Activated naive CD4-positive, alpha-beta T cell (primary cell): ENCODE results near the gene GALNT12.

Experiments used
- DNase-seq, 4 experiments: peaks; one replicate each; lab custom pipeline; 2025; lab: John Stamatoyannopoulos, UW

Gene GALNT12

DNA sequence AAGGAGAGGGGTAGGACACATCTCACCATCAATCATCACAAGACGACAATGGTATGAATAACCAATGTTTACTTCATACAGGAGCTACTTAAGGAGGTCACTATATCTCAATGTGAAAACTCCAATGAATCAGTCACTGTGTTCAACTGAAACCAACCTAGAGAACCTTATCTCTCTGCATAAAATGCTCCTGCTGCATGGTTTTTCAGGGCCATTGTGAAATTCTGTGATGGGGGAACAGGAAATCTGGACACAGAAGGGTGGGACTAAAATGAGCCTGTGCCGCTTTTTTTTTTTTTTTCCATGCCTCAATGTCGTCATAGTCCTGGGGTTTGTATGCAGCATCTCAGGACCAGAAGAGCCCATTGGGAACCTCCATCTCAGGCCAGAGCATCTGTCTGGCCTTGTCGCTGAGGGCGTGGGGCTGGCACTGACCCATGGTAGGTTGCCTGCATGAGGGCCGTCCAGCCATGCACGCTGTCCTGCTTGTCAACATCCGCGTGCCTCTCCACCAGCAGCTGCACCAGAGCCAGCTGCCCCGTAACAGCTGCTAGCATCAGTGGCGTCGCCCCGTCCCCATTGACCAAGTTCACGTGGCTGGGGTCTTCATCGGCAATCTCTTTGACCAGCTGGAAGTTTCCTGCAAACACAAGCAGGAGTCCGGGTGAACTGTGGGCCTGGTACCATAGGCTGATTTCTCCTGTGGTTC is 23.8 kb upstream of the GALNT12 start:
- DNase-seq = no peak

DNA sequence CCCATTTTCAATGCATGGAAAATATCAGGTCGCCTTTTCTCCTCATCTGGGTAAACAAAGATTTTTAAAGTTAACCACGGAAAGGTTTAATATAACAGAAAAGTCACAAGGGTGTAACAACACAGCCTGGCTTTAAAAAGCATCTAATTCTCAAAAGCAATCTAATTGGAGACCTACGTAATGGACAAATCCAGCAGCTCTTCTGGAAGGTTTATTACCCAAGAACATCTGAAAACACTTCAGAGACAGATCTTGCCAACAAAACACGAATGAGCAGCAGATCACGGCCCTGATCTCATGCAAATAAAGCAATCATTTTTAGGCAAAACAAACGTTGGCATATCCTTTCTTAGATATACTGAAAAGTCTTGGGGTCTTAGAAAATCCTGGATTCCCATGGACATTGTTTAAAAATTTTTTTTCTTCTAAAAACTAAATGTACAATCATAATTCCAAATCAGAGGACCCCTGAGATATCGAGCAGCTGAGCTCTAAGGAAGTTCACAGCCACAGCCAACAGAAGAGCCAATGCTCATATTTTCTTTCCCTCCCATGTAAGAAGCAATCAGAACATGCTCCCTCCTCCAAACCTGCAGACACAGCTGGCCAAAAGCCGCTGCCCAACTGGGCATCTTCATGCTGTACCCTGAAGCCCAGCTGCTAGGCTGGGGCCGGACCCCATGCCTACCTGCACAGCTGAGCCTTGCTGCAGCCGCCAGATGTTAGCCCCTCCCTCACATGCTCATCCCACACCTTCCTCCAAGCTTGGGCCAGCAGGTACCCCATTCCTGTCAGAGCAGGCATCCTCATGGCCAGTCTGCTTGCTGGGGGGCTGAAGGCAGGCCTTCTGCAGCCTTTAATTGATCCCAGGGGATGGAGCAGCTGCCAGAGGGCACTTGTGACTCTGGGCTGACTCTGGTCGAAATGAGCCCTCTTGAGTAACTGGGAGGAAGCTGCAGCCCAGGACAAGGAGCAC is 22.4 kb upstream of the GALNT12 start:
- no peak for DNase-seq

DNA sequence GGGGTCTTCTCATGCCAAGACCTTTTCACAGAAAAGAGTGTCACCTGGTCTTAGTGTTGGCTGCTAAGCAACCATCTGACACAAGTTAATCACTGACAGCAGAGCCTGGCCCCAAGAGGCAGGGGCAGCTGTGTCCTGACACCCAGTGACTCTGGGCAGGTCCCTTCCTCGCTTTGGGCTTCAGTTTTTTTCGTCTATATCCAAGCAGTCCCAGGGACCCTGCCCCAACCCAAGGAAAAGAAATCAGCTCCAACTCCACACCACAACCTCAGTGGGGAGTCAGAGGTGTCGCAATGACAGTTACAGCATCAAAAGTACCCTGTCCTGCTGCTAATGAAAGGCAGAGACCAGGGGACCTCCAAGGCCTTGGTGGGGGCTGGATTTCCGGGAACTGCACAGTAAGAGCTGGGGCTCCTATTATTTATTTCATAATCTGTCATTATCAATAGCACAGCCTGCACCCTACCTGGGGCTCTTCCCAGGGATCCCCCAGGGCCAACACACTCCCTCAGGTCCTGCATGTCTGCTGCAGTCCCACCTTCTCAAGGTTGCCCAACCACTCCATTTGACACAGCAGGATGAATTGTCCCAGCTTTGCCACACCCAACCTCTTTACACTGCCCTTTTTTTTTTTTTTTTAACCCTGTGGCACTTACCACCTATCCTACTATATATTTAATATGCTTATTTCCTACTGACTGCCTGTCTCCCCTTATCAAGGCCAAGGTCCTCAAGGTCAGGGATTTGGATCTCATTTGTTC is 20.5 kb upstream of the GALNT12 start:
- no peak for DNase-seq

DNA sequence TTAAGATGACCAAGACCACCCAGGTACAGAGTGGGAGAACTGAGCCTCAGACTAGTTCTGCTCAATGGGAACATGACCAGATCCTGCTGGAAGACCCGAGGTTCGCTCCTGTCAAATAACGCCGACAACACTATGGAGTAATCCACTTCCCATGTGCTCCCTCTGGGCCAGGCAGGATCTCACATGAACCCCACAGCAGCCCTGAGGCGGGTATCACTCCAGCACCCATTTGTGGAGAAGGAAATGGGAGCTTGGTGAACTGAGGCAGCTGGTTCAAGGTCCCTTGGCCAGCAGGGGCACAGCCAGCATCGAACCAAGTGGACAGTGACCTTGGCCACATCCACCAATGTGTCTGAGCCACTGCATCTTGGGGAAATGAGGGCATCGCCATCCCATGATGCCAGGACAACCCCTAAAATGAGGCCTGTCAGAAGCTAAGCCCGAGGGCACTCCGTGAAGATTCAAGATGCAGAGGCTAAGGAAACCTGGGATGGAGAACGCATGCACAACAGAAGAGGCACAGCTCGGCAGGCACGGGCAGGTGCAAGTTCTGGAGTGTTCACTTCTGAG is 19.6 kb upstream of the GALNT12 start:
- no peak for DNase-seq

DNA sequence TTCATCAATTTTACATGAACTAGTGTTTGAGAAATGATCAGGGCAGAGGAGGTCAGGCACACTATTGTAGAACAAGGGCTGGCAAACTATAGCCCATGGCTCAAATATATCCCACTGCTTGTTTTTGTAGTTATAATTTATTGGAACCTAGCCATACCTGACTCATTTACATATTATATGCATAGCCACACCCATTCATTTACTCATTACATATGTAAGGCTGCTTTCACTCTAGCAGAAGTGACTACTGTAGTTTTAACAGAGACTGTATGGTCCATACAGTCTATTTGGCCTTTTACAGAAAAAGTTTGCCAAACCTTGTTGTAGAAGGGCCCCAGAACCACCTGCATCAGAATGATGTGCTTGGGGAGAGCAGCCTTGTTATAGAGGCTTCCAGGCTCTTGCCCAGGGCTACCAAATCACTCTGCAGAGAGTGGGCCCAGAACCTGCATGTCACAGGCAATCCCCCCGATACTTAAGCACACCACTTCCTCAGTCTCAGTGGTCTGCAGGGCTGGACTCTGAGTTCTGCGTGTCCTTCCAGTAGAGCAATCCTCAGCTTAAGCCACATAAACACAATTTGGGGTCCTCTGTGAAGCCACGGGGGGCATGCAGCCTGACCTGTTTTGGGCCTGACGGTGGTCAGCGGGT is 17.9 kb upstream of the GALNT12 start:
- DNase-seq = no peak

DNA sequence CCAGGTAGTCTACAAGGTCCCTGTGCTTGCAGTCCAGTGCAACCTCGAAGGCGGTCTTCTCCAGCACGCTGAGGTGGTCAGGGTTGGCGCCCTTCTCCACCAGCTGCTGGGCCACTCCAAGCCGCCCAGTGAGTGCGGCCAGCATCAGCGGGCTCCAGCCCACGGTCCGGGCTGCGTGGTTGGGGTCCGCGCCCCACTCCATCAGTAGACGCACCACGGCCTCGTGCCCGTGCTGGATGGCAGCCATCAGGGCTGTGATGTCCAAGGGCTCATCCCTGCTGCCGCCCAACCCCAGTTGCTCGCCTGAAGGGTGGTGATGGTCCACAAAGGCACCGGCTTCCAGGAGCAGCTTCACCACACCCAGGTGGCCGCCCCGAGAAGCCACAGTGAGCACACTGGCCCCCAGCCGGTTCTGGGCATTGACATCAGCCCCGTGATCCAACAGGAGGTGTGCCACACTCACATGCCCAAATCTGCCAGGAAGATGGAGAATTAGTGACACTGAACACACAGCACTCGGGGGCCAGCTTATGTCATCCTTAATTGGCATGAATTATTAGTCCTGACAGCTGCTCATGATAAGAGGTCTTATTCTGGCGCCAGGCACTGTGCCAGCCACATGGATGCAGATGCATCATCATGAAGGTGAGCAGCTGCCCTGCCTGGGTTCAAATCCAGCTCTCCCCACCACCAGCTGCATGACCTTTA is 17.2 kb upstream of the GALNT12 start:
- no peak for DNase-seq

DNA sequence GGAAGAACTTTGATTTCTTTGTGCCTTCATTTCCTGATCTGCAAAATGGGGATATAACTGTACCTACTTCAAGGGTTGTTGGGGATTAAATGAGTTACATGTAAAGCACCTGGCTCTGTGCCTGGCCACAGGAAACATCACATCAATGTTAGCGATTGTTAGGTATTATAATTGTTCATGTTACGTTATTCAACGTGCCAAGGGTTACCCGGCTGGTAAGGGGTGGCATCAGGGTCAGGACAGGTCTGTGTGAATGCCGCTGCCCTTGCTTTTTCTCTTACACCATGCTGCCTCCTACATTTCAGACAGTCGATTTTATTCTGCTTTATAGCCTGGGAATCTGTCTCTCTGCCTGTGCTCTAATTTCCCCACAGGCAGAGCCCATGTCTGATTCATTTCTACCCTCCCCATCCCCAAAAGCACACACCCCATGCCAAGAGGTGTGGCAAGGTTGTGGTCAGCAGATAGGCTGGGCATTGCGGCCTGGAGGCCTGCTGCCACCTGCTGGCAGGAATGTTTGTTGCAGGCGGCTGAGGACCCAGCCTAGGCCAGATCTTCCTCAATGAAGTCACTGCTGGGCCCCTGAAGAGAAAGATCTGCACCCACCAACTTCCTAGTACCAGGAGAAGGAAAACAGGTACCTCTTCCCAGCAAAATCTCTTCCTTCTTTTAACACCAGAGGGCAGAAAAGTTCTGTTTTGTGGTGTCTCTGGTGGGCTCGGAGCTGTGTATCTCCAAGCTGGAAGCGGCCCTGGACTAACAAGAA is 16.4 kb upstream of the GALNT12 start:
- peak in 3 of 4 experiments; percentile 11 to 32 (median 13) for DNase-seq

DNA sequence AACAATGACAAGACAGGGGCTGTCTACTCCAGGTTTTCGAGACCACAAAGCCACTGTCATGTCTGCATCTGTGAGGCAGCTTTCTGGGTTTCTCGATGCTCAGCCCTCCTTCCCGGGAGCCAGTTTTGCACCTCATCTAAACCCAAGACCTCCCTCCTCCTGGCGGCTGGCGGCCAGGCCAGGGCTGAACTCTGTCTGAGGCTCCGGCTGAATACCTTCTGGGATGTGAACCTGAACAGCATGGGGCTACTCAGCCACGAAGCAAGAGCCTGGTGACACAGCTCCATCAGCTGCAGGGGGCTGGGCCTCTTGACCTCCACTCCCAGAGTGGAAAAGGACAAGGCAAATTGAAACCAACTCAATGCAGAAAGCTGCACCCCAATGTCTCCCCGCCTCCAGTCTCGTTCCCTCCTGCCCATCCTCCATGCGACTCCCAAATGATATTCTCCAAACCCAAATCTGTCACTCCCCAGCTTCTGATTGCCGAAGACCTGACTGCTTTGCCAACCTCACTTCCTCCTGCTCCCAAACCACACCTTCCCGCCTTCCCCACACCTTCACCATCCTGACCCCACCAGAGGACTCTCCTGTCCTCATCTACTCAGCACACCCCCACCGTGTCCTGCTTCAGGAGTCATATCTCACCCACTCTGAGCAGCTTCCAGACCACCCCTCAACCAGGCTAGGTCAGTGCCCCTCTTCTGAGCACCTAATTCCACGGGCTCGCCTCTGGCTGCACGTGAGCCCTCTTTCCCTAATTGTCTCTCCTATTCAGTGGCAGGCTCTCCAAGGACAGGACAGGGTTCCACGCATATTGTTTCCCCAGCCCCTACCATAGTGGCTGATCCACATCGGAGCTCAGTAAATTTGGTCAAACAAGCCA is 15.6 kb upstream of the GALNT12 start:
- no peak for DNase-seq

DNA sequence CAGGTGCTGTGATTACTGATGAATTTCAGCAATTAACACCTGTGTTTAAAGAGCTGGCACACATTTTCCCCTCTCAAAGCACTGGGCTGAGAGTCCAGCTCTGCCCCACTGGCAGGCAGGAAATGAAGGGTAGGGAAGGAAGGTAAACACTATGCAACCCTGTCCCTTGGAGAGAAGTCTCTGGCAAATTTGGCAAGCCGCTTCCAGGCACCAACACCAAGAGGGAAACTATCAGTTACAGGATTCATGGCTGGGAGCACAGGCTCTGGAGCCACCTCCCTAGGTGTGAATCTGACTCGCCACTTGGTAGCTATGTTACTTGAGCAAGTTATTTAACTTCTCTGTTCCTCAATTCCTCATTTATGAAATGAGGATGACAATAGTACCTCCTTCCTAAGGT is 14.4 kb upstream of the GALNT12 start:
- no peak for DNase-seq

DNA sequence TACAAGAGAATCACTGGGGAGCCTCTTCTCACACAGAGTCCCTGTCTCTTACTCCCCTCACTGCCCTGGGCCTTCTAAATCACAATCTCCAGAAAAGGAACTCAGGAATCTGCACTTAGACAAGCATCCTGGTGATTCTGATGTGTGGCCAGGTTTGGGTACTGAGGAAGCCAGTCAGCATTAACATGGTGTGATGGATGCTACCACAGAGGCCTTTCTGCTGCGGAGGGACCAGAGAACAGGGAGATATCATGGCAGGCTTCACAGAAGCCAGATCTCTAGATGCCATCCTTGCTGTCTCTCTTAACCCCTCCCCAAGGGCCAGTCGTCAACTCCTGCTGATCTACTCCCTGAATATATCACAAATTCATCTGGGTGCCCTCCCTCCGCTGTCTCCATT is 12.7 kb upstream of the GALNT12 start:
- DNase-seq = no peak

DNA sequence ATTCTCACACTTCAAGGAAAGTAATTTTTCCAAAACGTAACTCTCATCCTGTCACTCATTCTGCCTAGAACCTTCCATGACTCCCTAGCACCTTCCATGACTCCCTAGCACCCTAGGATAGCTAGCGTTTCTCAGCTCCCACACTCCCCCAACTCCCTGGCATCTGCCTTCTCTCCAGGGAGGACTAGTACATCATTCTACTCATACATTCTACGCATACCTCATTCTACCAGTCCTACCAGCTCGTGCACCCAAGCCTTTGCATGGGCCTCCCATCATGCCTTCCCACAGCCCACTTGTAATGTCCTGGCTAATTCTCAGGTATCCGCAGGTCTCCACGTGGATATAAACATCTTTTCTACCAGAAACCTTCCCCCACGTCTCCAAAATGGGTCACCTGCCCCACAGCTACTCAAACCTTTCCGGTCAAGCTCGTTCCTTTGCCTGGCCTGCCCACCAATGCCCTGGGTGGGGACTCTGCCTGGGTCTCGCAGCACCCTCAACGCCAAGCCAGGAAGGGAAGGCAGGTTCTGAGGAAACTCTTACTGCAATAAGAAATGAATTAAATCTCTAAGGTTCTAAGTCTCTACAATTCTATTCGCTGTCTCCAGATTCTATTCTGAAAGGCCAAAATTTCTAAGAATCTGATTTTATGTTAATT is 12.0 kb upstream of the GALNT12 start:
- DNase-seq = no peak

DNA sequence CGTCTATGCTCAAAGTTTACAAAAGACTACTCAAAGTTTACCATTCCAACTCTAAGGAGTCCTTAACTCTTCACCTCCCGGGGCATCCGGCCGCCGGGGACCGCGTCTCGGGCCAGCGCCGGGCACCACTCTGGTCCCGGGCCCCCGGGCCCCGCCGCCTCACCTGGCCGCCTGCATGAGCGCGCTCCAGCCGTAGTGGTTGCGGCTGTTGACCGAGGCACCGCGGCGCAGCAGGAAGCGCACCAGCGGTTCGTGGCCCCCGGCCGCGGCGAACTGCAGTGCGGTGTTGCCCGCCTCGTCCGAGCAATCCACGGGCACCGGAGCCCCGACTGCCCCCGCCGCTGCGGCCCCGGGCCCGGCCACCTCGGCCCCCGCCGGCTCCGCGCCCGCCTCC is 11.5 kb upstream of the GALNT12 start:
- DNase-seq = no peak

DNA sequence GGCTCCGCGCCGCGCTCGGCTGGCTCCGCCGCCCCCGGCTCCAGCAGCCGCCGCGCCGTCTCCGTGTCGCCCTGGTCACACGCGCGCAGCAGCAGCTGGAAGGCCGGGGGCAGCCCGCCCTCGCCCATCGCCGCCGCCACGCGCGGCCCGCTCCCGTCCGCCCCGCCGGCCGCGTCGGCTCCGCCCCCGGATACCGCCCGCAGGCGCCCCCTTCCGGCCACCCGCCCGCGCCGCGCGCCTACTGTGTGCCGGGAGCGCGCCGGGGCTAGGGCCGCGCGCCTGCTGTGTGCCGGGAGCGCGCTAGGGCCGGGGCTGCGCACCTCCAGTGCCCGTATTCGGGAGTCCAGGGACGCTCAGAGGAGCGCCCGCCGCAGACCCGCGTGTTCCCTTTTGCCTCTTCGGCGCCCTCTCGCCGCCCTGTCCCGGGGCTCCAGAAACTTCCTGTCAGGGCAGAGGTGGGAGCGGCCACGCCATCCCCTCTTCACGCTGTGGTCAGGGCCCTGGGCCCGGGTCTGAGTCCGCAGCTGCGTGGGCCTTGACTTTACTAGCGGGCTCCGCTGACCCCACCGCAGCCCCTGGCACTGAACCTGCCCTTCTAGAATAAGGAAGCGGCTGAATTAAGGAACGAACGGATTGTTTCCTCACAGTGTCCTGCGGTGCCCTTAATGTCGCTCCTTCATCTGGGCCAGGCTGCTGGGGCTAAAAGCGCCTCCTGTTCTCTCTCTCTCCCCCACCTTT is 10.9 kb upstream of the GALNT12 start, which contains the start of gene ANKS6:
Gene ANKS6 (minus strand): TSS at position 192 of the 738 bp plus-strand sequence. CDS start 64 bp downstream, at position 128.
- peak; percentile 61 to 87 (median 73) for DNase-seq

DNA sequence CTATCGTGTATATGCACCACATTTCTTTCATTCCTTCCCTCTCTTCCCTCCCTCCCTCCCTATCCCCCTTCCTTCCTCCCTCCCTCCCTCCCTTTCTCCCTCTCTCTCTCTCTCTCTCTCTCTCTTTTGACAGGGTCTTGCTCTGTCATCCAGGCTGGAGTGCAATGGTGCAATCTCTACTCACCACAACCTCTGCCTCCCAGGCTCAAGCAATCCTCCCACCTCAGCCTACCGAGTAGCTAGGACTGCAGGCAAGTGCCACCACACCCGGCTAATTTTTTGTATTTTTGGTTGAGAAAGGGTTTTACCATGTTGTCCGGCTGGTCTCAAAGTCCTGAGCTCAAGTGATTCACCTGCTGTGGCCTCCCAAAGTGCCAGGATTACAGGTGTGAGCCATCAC is 10.0 kb upstream of the GALNT12 start:
- DNase-seq = no peak

DNA sequence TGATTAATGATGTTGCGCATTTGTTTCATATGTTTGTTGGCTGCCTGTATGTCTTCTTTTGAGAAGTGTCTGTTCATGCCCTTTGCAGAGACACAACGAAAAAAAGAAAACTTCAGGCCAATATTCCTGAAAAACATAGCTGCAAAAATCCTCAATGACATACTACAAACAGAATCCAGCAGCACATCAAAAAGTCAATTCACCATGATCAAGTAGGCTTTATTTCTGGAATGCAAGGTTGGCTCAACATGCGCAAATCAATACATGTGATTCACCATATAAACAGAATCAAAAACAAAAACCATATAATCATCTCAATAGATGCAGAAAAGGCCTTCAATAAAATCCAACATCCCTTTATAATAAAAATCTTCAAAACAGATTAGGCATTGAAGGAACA is 9.2 kb upstream of the GALNT12 start:
- no peak for DNase-seq

DNA sequence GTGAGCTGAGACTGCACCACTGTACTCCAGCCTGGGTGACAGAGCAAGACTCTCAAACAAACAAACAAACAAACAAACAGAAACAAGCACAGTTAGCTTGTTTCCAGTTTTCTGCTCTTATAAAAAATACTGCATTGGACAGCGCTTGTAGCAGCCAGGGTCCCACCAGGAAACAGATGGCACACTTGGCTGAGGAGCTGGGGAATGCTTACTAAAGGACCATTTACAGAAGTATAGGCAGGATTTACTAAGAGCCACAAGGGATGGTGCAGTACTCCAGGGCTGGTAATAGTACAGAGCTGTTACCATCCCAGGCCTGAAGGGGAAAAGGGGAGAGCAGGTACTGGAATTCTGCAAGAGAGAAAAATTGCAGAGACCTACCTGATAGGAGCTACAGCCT is 5.9 kb upstream of the GALNT12 start:
- no peak for DNase-seq

DNA sequence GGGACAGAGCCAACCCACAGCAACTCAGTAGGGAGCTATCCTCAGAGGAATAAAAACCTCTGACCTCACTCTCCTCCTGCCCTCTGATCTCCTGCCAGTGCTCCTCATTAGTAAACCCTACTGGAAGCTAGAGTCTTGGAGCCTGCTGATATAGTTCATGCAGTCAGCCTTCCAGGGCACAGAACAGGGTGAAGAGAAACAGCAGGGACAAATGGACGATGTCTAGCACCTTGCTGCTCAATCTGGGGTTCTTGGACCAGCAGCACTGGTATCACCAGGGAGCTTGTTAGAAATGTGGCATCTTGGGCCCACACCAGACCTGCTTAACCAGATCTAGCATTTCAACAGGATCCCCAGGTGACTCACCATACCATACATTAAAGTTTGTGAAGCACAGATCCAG is 5.5 kb upstream of the GALNT12 start:
- no peak for DNase-seq

DNA sequence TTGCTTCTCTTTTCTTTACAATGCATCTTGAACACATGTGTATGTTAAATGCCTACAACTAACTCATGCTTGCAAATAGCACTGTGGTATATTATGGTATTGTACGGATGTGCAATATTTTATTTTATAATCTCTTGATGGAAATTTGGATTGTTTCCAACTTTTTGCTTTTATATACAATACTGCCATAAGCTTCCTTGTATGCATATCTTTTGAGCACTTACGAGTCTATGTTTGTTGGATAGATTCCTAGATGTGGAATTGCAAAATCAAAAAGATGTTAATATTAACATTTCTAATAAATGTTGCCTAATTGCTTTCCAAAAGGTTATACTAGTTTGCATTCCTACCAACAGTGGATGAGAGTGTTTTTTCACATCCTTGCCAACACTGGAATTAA is 3.4 kb upstream of the GALNT12 start:
- DNase-seq = no peak
